ENCODE measurements around the gene TRAM2. TPM values are rescaled to one million over a fixed set of nuclear protein-coding genes. Genes with fewer than 3 reads are reported as not detected.

Gene TRAM2
- total and polyA plus RNA-seq, 2 of the 13 experiments (the other 11 are each of a cell fraction or from before 2014, with no cell fraction given), result 49.1 to 72.5 TPM

GRCh38 chr6:52576392-52577021 lies 353 bp downstream of the TRAM2 start (continued):
- TF ChIP-seq ZNF616 (CRISPR knock-in tag; IDR thresholded peaks at IDR 0.05; ENCODE audit: low read depth) (no peak), PAWR (CRISPR knock-in tag; IDR thresholded peaks at IDR 0.05; ENCODE audit: borderline replicate concordance) (no peak; the same call in 1 of the 2 replicates), ZNF609 (CRISPR knock-in tag; IDR thresholded peaks at IDR 0.05; ENCODE audit: borderline replicate concordance) (peak; percentile 76; the same call in 1 of the 2 replicates), ZNF329 (CRISPR knock-in tag; IDR thresholded peaks at IDR 0.05; ENCODE audit: low read depth) (peak; percentile 6), XRCC5 (optimal IDR thresholded peaks at IDR 0.05; ENCODE audit: low read length) (peak; percentile 88), NR1H2 (CRISPR knock-in tag; IDR thresholded peaks at IDR 0.05; ENCODE audit: borderline replicate concordance, low read depth) (peak; percentile 84), CENPX (CRISPR knock-in tag; IDR thresholded peaks at IDR 0.05) (no peak), ZNF180 (CRISPR knock-in tag; IDR thresholded peaks at IDR 0.05; ENCODE audit: borderline replicate concordance, low read depth) (no peak), HIVEP1 (CRISPR knock-in tag; IDR thresholded peaks at IDR 0.05) (peak; percentile 70; the same call in 1 of the 2 replicates)
- TF ChIP-seq, protein P1, sequence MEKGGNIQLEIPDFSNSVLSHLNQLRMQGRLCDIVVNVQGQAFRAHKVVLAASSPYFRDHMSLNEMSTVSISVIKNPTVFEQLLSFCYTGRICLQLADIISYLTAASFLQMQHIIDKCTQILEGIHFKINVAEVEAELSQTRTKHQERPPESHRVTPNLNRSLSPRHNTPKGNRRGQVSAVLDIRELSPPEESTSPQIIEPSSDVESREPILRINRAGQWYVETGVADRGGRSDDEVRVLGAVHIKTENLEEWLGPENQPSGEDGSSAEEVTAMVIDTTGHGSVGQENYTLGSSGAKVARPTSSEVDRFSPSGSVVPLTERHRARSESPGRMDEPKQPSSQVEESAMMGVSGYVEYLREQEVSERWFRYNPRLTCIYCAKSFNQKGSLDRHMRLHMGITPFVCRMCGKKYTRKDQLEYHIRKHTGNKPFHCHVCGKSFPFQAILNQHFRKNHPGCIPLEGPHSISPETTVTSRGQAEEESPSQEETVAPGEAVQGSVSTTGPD (CRISPR knock-in tag; IDR thresholded peaks at IDR 0.05), result no peak
- TF ChIP-seq, protein P2, sequence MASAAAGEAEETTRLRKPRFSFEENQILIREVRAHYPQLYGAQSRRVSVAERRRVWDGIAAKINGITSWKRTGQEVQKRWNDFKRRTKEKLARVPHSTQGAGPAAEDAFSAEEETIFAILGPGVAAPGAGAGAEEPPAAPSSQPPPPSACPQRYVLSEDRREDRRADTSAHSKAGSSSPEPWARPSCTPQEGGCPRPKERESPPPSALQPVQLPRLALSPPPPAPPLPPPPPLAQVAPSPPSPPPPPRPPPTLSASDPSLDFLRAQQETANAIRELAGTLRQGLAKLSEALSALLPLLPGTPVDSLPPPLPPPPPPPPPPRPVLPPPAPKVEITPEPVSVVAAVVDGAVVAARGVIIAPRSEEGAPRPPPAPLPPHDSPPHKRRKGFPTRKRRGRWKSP (CRISPR knock-in tag; IDR thresholded peaks at IDR 0.05), result no peak; the same call in 1 of the 2 replicates
- TF ChIP-seq, protein P3, sequence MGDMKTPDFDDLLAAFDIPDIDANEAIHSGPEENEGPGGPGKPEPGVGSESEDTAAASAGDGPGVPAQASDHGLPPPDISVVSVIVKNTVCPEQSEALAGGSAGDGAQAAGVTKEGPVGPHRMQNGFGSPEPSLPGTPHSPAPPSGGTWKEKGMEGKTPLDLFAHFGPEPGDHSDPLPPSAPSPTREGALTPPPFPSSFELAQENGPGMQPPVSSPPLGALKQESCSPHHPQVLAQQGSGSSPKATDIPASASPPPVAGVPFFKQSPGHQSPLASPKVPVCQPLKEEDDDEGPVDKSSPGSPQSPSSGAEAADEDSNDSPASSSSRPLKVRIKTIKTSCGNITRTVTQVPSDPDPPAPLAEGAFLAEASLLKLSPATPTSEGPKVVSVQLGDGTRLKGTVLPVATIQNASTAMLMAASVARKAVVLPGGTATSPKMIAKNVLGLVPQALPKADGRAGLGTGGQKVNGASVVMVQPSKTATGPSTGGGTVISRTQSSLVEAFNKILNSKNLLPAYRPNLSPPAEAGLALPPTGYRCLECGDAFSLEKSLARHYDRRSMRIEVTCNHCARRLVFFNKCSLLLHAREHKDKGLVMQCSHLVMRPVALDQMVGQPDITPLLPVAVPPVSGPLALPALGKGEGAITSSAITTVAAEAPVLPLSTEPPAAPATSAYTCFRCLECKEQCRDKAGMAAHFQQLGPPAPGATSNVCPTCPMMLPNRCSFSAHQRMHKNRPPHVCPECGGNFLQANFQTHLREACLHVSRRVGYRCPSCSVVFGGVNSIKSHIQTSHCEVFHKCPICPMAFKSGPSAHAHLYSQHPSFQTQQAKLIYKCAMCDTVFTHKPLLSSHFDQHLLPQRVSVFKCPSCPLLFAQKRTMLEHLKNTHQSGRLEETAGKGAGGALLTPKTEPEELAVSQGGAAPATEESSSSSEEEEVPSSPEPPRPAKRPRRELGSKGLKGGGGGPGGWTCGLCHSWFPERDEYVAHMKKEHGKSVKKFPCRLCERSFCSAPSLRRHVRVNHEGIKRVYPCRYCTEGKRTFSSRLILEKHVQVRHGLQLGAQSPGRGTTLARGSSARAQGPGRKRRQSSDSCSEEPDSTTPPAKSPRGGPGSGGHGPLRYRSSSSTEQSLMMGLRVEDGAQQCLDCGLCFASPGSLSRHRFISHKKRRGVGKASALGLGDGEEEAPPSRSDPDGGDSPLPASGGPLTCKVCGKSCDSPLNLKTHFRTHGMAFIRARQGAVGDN (CRISPR knock-in tag; IDR thresholded peaks at IDR 0.05), result peak; percentile 90

Data from HepG2 (cell line).